Measurements from ENCODE around the gene SLC24A4. TPM values are rescaled to one million over a fixed set of nuclear protein-coding genes. Genes with fewer than 3 reads are reported as not detected.
A peak's percentile ranks its signal among the peaks of the same experiment; 100 is the strongest.

SLC24A4 gene, protein sequence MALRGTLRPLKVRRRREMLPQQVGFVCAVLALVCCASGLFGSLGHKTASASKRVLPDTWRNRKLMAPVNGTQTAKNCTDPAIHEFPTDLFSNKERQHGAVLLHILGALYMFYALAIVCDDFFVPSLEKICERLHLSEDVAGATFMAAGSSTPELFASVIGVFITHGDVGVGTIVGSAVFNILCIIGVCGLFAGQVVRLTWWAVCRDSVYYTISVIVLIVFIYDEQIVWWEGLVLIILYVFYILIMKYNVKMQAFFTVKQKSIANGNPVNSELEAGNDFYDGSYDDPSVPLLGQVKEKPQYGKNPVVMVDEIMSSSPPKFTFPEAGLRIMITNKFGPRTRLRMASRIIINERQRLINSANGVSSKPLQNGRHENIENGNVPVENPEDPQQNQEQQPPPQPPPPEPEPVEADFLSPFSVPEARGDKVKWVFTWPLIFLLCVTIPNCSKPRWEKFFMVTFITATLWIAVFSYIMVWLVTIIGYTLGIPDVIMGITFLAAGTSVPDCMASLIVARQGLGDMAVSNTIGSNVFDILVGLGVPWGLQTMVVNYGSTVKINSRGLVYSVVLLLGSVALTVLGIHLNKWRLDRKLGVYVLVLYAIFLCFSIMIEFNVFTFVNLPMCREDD
- polyA plus RNA-seq (0.08 to 0.12 TPM (median 0.10 TPM) in 3 replicates), polyA minus RNA-seq (0.13 to 0.98 TPM (median 0.20 TPM) in 3 replicates)
- 0.05 TPM for polyA plus RNA-seq (2011; ENCODE audit: low read depth)
- 0.05 TPM in 2 replicates for polyA plus RNA-seq (2011; cell fraction: cytosol; rRNA removed)
- polyA plus RNA-seq (2011; cell fraction: nucleus; rRNA removed) = 0.19 and 0.23 TPM in 2 replicates
- 0.05 TPM in 1 of 2 replicates, not detected in the other for polyA plus RNA-seq (2012; ENCODE audit: low replicate concordance)
- not detected for polyA minus RNA-seq (2011; cell fraction: cytosol; rRNA and poly(A)+ RNA removed)
- polyA minus RNA-seq (2011; cell fraction: nucleus; rRNA and poly(A)+ RNA removed) = 0.11 and 0.23 TPM in 2 replicates

DNA sequence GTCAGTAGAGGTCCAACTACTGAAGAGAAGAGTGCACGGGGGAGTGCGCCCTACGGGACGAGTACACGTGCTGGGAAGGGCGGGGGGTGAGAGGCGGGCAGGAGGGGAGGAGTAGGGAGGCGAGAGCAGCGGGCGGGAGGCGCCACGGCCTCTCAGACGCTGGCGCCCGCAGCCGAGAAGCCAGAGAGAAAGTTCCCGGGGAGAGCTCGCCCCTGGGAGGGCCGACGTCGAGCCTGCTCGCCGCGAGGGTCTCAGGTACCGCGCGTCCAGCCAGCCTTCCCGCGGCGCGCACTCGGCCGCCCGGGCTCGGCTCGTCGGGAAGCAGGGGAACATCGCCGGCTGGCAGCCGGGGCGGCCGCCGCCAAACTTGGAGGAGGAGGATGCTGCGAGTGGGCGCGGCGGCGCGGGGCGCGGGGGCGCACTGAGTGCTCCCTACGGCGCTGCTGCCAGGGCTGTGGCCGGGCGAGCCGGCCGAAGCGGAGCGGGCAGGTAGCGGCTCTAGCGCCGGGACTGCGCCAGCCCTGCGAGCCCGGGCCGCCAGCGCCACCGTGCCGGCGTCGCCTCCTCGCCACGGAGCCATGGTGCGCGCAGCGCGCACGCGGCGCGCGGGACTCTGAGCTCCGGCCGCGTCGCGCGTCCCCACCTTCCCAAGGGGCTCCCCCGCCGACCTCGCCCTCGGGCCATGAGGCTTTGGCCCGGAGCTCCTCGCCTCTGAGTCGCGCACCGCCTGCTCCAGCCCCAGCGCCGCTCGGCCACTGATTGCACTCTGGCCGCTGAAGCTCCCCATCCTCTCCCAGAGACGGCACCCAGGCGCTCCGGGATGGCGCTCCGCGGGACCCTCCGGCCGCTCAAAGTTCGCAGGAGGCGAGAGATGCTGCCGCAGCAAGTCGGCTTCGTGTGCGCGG lies at the start of gene SLC24A4:
SLC24A4 (plus strand) TSS at position 155 of the 905 bp plus-strand sequence; CDS start at position 821, 666 bp downstream.
- Histone ChIP-seq H3K4me1 (ENCODE audit: control insufficient read depth, extremely low read depth, insufficient read depth, low read length) (no peaks in the 10 kb centered on the region), H3K27me3 (ENCODE audit: control insufficient read depth, extremely low read depth, insufficient read depth, low read length) (peaks cover 70% of the 10 kb centered on the region), H3K27ac (ENCODE audit: control insufficient read depth, insufficient read depth, low read length) (no peak within 1 kb of the TSS), H3K36me3 (ENCODE audit: control insufficient read depth in 2 of 2, extremely low read depth in 1 of 2, insufficient read depth in 2 of 2, low read length in 2 of 2) (no peaks in the 10 kb centered on the region), H3K9ac (ENCODE audit: control insufficient read depth, extremely low read depth, insufficient read depth, low read length) (no peak within 1 kb of the TSS), H3K9me3 (ENCODE audit: control insufficient read depth, low read depth, low read length) (no peaks in the 10 kb centered on the region), H3K4me3 (ENCODE audit: control insufficient read depth in 2 of 3, extremely low read depth in 1 of 3, insufficient read depth in 2 of 3, low read depth in 1 of 3, low read length in 3 of 3) (no peak within 1 kb of the TSS), H4K20me1 (ENCODE audit: control insufficient read depth, extremely low read depth, insufficient read depth, low read length) (no peaks in the 10 kb centered on the region), H3K79me2 (ENCODE audit: control insufficient read depth, insufficient read depth, low read length) (no peaks in the 10 kb centered on the region), H3K4me2 (ENCODE audit: control insufficient read depth, extremely low read depth, insufficient read depth, low read depth, low read length) (peak within 1 kb of the TSS; percentile 10), H3K9me1 (ENCODE audit: control insufficient read depth, extremely low read depth, insufficient read depth, low read length) (no peaks in the 10 kb centered on the region), H2AFZ (ENCODE audit: control insufficient read depth, low read length) (no peak within 1 kb of the TSS)
- FAIRE-seq (no peak), DNase-seq (ENCODE audit: low read depth, low spot score) (no peak)
- TF ChIP-seq, protein P1, sequence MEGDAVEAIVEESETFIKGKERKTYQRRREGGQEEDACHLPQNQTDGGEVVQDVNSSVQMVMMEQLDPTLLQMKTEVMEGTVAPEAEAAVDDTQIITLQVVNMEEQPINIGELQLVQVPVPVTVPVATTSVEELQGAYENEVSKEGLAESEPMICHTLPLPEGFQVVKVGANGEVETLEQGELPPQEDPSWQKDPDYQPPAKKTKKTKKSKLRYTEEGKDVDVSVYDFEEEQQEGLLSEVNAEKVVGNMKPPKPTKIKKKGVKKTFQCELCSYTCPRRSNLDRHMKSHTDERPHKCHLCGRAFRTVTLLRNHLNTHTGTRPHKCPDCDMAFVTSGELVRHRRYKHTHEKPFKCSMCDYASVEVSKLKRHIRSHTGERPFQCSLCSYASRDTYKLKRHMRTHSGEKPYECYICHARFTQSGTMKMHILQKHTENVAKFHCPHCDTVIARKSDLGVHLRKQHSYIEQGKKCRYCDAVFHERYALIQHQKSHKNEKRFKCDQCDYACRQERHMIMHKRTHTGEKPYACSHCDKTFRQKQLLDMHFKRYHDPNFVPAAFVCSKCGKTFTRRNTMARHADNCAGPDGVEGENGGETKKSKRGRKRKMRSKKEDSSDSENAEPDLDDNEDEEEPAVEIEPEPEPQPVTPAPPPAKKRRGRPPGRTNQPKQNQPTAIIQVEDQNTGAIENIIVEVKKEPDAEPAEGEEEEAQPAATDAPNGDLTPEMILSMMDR (optimal IDR thresholded peaks at IDR 0.05 in 1 of 3, IDR thresholded peaks at IDR 0.05 in 1 of 3, conservative IDR thresholded peaks at IDR 0.05 in 1 of 3; ENCODE audit: extremely low read depth in 1 of 3, insufficient read depth in 2 of 3, low read length in 3 of 3) = no peak
- peak; percentile 75 for TF ChIP-seq EZH2 (IDR thresholded peaks at IDR 0.05; ENCODE audit: low read length)
- dilution Hi-C loops (cut with MboI; ENCODE audit: extremely low pct_ligation_motif_present, low sequenced_read_pairs) = no loop called here

DNA sequence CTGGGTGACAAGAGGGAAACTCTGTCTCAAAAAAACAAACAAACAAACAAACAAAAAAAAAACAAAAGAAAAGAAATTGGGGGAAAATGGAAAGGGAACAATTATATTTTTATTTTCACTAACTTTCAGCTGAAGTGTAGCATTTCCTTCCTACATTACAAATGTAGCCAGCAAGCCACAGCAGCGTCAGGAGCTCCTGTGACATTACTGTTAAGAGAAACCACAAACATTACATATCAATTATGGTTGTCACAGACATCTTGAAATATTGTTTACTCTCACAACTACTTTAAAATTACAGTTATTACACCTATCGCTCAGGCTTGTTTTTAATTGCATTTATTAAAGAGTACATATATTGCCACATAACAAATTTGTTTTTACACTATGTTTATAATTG lies 49.8 kb upstream of the SLC24A4 start:
- H3K4me2 ChIP-seq (ENCODE audit: control insufficient read depth, extremely low read depth, insufficient read depth, low read depth, low read length) = no peak overlapping the region
- FAIRE-seq (no peak), DNase-seq (ENCODE audit: low read depth, low spot score) (no peak)
- H3K9me3 ChIP-seq (ENCODE audit: control insufficient read depth, low read depth, low read length) = no peaks in the 10 kb centered on the region
- H3K4me1 ChIP-seq (ENCODE audit: control insufficient read depth, extremely low read depth, insufficient read depth, low read length) = no peaks in the 10 kb centered on the region
- H3K9me1 ChIP-seq (ENCODE audit: control insufficient read depth, extremely low read depth, insufficient read depth, low read length) = no peaks in the 10 kb centered on the region
- H3K27ac ChIP-seq (ENCODE audit: control insufficient read depth, insufficient read depth, low read length) = no peak overlapping the region
- dilution Hi-C loops (cut with MboI; ENCODE audit: extremely low pct_ligation_motif_present, low sequenced_read_pairs) = no loop called here
- H3K79me2 ChIP-seq (ENCODE audit: control insufficient read depth, insufficient read depth, low read length) = no peaks in the 10 kb centered on the region
- no peak for TF ChIP-seq EZH2 (IDR thresholded peaks at IDR 0.05; ENCODE audit: low read length)
- TF ChIP-seq, protein P1 (optimal IDR thresholded peaks at IDR 0.05 in 1 of 3, IDR thresholded peaks at IDR 0.05 in 1 of 3, conservative IDR thresholded peaks at IDR 0.05 in 1 of 3; ENCODE audit: extremely low read depth in 1 of 3, insufficient read depth in 2 of 3, low read length in 3 of 3) = no peak
- H4K20me1 ChIP-seq (ENCODE audit: control insufficient read depth, extremely low read depth, insufficient read depth, low read length) = no peaks in the 10 kb centered on the region
- H3K36me3 ChIP-seq (ENCODE audit: control insufficient read depth in 2 of 2, extremely low read depth in 1 of 2, insufficient read depth in 2 of 2, low read length in 2 of 2) = no peaks in the 10 kb centered on the region
- H3K27me3 ChIP-seq (ENCODE audit: control insufficient read depth, extremely low read depth, insufficient read depth, low read length) = peaks cover 12% of the 10 kb centered on the region
- no peak overlapping the region for H3K9ac ChIP-seq (ENCODE audit: control insufficient read depth, extremely low read depth, insufficient read depth, low read length)
- H3K4me3 ChIP-seq (ENCODE audit: control insufficient read depth in 2 of 3, extremely low read depth in 1 of 3, insufficient read depth in 2 of 3, low read depth in 1 of 3, low read length in 3 of 3) = no peak overlapping the region
- no peak overlapping the region for H2AFZ ChIP-seq (ENCODE audit: control insufficient read depth, low read length)
